CD4-positive, alpha-beta T cell (primary cell): Measurements from ENCODE around the gene MICAL2. TPM values are rescaled to one million over a fixed set of nuclear protein-coding genes. Genes with fewer than 3 reads are reported as not detected.

Experiments used
- ATAC-seq: fragments of 200-7000 bp; cut with Tn5 transposase; one replicate; pipeline ENCODE4 v1.10.0; 2022; ENCODE audit warnings: mild to moderate bottlenecking; ENCODE audit not compliant: poor library complexity
- CTCF ChIA-PET: fragments of 350-600 bp; sonication (Branson Sonifier 250); formaldehyde crosslinking; loops from one replicate; lab custom pipeline; 2021; ENCODE audit warnings: antibody characterized with exemption, inconsistent platforms; lab: Charles Lee
- POLR2A ChIA-PET: fragments of 350-600 bp; sonication (Branson Sonifier 250); formaldehyde crosslinking; loops from one replicate; lab custom pipeline; 2021; ENCODE audit warnings: antibody characterized with exemption, inconsistent platforms; lab: Charles Lee
- DNase-seq, 14 experiments: peaks; one replicate each; pipeline ENCODE4 v3.0.0-alpha.2; 2013 to 2020; ENCODE audit warnings: mixed read lengths in 2 of 14
- H3K27ac ChIP-seq, 2 donors: one replicate each; pipeline versions ENCODE4 v1.5.1 to v1.7.0; 2013; ENCODE audit warnings: low read length in 2 of 2, low read depth in 1 of 2, mild to moderate bottlenecking in 1 of 2
- H3K27me3 ChIP-seq, 2 experiments: 1 replicate in 1 of 2; 2 replicates in 1 of 2; pipeline versions ENCODE4 v1.6.1 to v1.7.0; 2013; ENCODE audit warnings: low read length in 2 of 2, control low read depth in 1 of 2, mild to moderate bottlenecking in 1 of 2, moderate library complexity in 1 of 2; ENCODE audit not compliant: insufficient read depth in 2 of 2, control insufficient read depth in 1 of 2
- H3K36me3 ChIP-seq: one replicate; pipeline ENCODE4 v1.6.1; 2013; ENCODE audit warnings: low read length, control low read depth; ENCODE audit not compliant: insufficient read depth
- H3K4me1 ChIP-seq: one replicate; pipeline ENCODE4 v1.6.1; 2013; ENCODE audit warnings: low read length, control low read depth; ENCODE audit not compliant: insufficient read depth
- H3K4me3 ChIP-seq: one replicate; pipeline ENCODE4 v1.5.1; 2013; ENCODE audit warnings: mild to moderate bottlenecking, low read length, moderate library complexity
- H3K9me3 ChIP-seq, 2 experiments: 1 replicate in 1 of 2; 2 replicates in 1 of 2; pipeline versions ENCODE4 v1.6.1 to v1.7.0; 2013; ENCODE audit warnings: low read length in 2 of 2, mild to moderate bottlenecking in 2 of 2, control low read depth in 1 of 2, moderate library complexity in 1 of 2; ENCODE audit not compliant: control insufficient read depth in 1 of 2, insufficient read depth in 1 of 2
- H3K27ac Mint-ChIP-seq: one replicate; pipeline ENCODE4 v1.8.0; 2020; ENCODE audit warnings: mixed read lengths
- H3K27me3 Mint-ChIP-seq: one replicate; pipeline ENCODE4 v1.8.0; 2021; ENCODE audit warnings: mixed read lengths
- H3K36me3 Mint-ChIP-seq: one replicate; pipeline ENCODE4 v1.8.0; 2021; ENCODE audit warnings: low read depth, mixed read lengths
- H3K4me1 Mint-ChIP-seq: one replicate; pipeline ENCODE4 v1.8.0; 2021; ENCODE audit warnings: low read depth, mixed read lengths
- H3K4me3 Mint-ChIP-seq: one replicate; pipeline ENCODE4 v1.8.0; 2020; ENCODE audit warnings: mild to moderate bottlenecking, mixed read lengths
- H3K9me3 Mint-ChIP-seq: one replicate; pipeline ENCODE4 v1.8.0; 2020; ENCODE audit warnings: mixed read lengths
- intact Hi-C, 2 experiments: fragments of 100-400 bp; cut with DNase I in 1 of 2; cut with micrococcal nuclease in 1 of 2; formaldehyde crosslinking; loops; one replicate each; pipeline versions ENCODE4 v1.15.1 to v1.9.0; 2023 to 2025; cut with DNase I, micrococcal nuclease
- total RNA-seq, 174 experiments: library from RNA in 2 of 174; stranded (reverse) in 2 of 174; gene quantifications; one replicate each; pipeline ENCODE4 v1.2.3 and lab custom pipeline; 2021 to 2026
- TF ChIP-seq, protein P1 (sequence below): fragments of 200-600 bp; IDR thresholded peaks from one replicate; pipeline ENCODE4 v1.8.0; 2022; ENCODE audit warnings: antibody characterized with exemption, mild to moderate bottlenecking

Gene MICAL2
- total RNA-seq, 2 experiments from 2014 or later = 12.8 to 14.1 TPM

DNA sequence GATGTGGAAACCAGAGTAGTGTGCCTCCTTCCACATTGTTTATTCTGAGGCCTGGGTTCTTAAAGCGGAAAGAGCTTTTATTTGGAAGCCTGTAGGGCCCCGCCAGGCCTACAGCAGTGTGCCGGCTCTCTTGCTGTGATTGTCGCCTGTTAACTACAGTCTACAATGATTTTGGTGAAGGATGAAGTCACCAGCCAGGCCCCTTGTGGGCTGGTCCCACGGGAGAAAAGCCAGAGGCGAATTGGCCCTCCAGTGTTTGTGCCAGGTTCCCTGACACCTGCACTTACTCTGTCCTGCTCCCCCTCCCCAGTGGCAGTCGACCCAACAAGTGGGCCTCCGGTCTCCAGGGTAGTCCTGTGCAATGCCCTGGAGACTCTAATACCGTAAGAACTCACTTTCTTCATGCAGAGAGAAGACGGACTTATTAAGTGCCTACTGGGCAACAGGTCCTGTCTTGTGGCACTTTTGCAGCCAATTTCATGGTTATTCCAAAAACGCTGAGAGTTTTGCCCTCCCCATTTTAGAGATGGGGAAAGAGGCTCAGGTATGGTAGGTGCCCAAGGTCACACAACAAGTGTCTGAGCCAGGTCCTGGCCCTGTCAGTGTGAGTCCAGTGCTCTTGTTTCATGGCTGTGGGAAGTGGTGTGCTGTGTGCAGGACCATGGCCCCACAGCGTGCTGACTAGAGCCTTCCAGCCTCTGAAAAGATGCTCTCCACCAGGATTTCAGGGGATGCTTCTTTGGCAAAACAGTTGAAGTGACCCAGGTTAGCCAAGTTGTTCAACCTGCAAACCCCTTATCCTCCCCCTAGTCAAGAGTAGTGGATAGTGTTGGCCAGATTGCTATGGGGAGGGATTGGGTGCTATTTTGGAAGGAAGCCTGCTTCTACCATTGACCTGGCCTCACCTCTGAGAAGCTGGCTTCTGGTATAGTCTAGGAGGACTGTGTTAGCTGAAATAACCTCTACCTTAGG, 1.4 kb downstream of the MICAL2 start:
- no peak overlapping the region for H3K27ac ChIP-seq
- no peak overlapping the region for H3K27ac Mint-ChIP-seq
- TF ChIP-seq, protein P1, sequence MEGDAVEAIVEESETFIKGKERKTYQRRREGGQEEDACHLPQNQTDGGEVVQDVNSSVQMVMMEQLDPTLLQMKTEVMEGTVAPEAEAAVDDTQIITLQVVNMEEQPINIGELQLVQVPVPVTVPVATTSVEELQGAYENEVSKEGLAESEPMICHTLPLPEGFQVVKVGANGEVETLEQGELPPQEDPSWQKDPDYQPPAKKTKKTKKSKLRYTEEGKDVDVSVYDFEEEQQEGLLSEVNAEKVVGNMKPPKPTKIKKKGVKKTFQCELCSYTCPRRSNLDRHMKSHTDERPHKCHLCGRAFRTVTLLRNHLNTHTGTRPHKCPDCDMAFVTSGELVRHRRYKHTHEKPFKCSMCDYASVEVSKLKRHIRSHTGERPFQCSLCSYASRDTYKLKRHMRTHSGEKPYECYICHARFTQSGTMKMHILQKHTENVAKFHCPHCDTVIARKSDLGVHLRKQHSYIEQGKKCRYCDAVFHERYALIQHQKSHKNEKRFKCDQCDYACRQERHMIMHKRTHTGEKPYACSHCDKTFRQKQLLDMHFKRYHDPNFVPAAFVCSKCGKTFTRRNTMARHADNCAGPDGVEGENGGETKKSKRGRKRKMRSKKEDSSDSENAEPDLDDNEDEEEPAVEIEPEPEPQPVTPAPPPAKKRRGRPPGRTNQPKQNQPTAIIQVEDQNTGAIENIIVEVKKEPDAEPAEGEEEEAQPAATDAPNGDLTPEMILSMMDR = no peak
- peak overlapping the region; percentile 65 for H3K4me3 ChIP-seq
- no peak for DNase-seq
- H3K9me3 ChIP-seq = no peaks in the 10 kb centered on the region
- ChIA-PET POLR2A (interaction anchor here (0.9 to 3.1 kb wide), 3 partner anchors 22 to 113 kb away, joined by 3 to 13 read pairs (median 4); no protein-coding TSS in a partner anchor), CTCF (no interaction called here)
- H3K36me3 Mint-ChIP-seq = no peaks in the 10 kb centered on the region
- ATAC-seq = no peak
- H3K4me1 Mint-ChIP-seq = peaks cover 27% of the 10 kb centered on the region
- intact Hi-C loops = loop anchor here (2.0 to 10.0 kb wide), 4 partner anchors 25 to 1553 kb away; partner anchors contain the start of gene FAR1 (in 1 of the 2)
- no peaks in the 10 kb centered on the region for H3K27me3 Mint-ChIP-seq
- H3K9me3 Mint-ChIP-seq = no peaks in the 10 kb centered on the region
- H3K36me3 ChIP-seq = no peaks in the 10 kb centered on the region
- peaks cover 32% of the 10 kb centered on the region for H3K4me1 ChIP-seq
- H3K4me3 Mint-ChIP-seq = peak overlapping the region; percentile 79
- no peaks in the 10 kb centered on the region for H3K27me3 ChIP-seq

DNA sequence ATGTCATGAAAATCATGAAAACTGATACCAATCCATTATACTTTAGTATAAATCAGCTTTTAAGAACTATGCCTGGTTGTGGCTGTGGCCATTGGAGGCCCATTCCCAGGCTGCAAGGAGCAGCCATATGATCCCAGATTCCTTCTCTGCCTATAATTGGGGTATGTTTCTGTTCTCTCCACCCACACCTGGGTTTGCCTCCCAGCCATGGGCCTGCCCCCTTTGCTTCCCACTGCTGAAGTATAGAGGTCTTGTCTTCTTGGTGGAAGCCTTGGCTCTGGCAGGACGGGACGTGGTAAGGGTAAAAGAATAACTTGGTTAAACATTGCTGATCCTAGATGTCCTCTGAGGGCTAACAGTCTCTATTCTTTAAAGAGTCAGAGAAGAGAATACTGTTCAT, 2.4 kb downstream of the MICAL2 start:
- no peak for ATAC-seq
- no peak for DNase-seq
- Histone ChIP-seq H3K36me3 (no peaks in the 10 kb centered on the region), H3K4me1 (peaks cover 36% of the 10 kb centered on the region), H3K27me3 (no peaks in the 10 kb centered on the region), H3K4me3 (no peak overlapping the region), H3K9me3 (no peaks in the 10 kb centered on the region), H3K27ac (no peak overlapping the region)
- Mint-ChIP-seq H3K9me3 (no peaks in the 10 kb centered on the region), H3K36me3 (no peaks in the 10 kb centered on the region), H3K4me1 (peaks cover 33% of the 10 kb centered on the region), H3K27me3 (no peaks in the 10 kb centered on the region), H3K4me3 (peak overlapping the region; percentile 21), H3K27ac (no peak overlapping the region)
- TF ChIP-seq, protein P1 = no peak
- ChIA-PET CTCF (no interaction called here), POLR2A (no interaction called here)
- intact Hi-C loops = loop anchor here (5.0 to 10.0 kb wide), 3 partner anchors 85 to 1552 kb away; partner anchors contain the start of gene FAR1 (in 1 of the 2)

DNA sequence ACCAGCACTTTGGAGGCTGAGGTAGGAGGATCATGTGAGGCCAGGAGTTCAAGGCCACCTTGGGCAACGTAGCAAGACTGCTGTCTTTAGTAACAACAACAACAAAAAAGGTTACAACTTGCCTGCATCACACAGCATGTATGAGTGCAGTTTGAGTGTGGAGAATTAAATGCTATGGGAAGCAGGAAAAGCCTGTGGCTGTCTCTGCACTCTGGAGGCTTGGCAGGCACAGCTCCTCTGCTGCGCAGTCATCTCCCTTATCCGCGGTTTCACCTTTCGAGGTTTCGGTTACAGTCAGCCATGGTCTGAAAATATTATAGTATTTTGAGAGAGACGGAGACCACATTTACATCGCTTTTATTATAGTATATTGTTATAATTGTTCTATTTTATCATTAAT, 2.9 kb downstream of the MICAL2 start:
- Mint-ChIP-seq H3K4me1 (peaks cover 34% of the 10 kb centered on the region), H3K9me3 (no peaks in the 10 kb centered on the region), H3K27me3 (no peaks in the 10 kb centered on the region), H3K4me3 (no peak overlapping the region), H3K36me3 (no peaks in the 10 kb centered on the region), H3K27ac (no peak overlapping the region)
- ATAC-seq = no peak
- POLR2A ChIA-PET = no interaction called here
- no peak overlapping the region for H3K27ac ChIP-seq
- TF ChIP-seq, protein P1 = no peak
- intact Hi-C loops = loop anchor here (5.0 to 10.0 kb wide), 3 partner anchors 84 to 1552 kb away; partner anchors contain the start of gene FAR1 (in 1 of the 2)
- peaks cover 36% of the 10 kb centered on the region for H3K4me1 ChIP-seq
- H3K9me3 ChIP-seq = no peaks in the 10 kb centered on the region
- H3K27me3 ChIP-seq = no peaks in the 10 kb centered on the region
- no peak overlapping the region for H3K4me3 ChIP-seq
- CTCF ChIA-PET = no interaction called here
- H3K36me3 ChIP-seq = no peaks in the 10 kb centered on the region
- DNase-seq = no peak
